Measurements from ENCODE around the gene CERS4.
"Not testable (repeated sequence)": the region's sequence is repeated elsewhere in the genome, so short reads cannot be mapped to it uniquely, and the experiment has no call there.

The CERS4 gene

DNA sequence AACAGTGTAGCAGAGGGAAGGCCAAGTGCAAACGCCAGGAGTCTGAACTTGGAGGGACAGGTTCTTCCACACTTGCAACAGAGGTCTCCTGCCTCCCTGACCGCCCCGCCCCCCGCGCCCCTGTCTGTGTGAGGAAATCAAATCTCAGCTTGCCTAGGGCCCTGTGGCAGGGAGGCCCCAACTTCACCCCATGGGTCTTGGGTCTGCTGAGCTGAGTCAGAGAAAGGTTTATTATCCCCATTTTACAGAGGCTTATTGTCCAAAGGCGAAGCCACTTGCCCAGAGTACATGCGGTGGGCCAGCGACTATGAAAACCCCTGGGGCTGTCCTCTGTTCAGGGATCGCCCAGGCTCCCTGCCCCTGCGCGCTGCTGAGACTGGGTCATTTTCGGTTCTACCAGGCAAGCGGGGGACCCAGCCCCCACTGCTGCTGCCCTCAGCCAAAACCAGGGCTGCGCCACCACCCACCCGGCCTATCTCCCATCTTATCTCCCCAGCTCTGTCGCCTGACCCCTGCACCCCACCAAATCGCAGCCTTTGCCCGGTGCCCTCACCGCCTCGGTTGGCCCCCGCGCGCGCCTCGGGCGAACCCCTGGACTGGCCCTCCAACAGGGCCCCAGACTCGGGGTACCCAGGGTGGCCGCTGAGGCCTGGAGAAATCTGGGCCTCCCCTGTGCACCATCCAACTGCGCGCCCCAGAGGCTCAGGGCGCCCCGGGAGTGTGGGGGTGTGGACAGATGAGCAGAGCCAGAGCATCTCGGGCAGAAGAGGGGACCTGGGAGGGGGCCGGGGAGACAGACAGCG, 850 bp upstream of the CERS4 start:
- H3K27ac ChIP-seq: peak overlapping the region in 19 of 21 experiments; percentile 6 to 94 (median 85)
- peak overlapping the region; percentile 60 to 90 (median 77) for H3K4me3 ChIP-seq

DNA sequence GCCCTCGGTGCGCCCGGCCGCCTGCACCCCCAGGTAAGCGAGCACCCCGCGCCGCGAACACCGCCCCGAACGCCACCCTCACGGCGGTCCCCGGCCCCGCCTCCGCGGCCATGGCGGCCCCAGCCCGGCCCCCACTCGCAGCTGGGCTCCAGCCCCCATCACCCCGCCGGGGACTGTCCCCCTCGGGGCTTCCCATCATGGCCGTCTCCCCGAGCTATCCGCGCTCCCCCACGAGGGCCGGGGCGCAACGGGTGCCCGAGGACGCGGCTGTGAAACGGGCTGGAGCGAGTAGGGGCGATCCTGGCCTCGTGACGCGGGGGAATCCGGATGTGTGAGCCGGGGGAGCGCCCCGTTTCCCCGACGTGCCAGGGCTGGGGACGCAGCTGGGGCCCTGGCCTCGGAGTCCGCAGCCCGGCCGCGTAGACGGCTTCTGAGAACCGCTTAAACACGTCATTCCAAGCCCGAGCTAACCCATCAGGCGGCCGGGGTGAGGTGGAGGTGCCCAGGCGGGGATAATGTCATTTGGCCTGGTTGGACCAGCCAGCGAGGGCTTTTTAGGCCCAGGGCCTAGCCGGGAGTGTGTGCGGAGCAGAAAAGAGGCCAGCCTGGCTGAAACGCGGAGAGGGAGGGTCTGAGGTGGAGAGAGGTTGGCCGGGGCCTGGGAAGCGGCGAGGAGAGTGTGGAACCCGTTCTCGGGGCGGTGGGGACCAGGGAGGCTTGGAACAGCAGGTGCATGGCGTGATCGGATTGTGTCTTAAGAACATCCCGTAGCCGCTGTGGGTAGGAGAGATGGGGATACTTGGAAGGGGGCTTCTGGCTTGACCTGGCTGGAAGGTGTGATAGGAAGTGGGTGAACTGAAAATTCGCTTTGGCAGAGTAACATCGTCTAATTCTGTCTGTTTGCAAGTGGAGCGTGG, 550 bp downstream of the CERS4 start:
- Histone ChIP-seq H3K4me3 (peak overlapping the region; percentile 60 to 90 (median 77)), H3K27ac (peak overlapping the region; percentile 6 to 94 (median 85))

DNA sequence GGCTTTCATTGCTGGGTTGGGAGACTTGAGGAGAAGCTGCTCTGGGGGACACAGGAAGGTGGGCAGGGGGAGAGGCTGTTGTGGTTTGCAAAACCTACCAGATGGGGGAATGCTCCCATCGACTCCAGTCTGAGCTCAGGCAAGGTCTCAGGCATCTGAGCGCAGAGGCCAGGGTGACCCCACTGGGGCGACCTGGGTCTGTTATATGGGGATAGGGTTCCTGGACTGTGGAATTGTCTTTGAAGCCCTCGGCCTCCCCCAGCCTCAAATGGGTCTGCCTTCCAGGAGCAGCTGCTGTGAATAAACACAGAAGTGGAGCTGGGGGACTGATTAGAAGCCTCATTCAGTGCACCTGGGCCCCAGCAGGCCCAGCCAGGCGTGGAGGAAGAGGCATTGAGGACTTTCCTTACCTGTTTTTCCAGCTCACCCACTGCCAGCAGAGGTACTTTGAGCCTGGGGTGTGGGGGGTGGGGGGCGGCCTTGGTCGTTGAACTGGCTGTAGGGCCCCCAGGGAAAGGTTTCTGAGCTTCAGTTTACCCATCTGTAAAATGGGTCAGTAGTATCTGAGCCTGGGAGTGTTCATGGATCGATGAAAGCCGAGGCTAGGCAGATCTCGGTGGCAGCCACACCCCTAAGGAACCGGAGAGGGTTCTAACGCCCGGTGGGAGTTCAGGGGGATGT, 1.4 kb downstream of the CERS4 start:
- H3K4me3 ChIP-seq: peak overlapping the region; percentile 60 to 90 (median 77)
- H3K27ac ChIP-seq: peak overlapping the region in 15 of 21 experiments; percentile 55 to 94 (median 87)

DNA sequence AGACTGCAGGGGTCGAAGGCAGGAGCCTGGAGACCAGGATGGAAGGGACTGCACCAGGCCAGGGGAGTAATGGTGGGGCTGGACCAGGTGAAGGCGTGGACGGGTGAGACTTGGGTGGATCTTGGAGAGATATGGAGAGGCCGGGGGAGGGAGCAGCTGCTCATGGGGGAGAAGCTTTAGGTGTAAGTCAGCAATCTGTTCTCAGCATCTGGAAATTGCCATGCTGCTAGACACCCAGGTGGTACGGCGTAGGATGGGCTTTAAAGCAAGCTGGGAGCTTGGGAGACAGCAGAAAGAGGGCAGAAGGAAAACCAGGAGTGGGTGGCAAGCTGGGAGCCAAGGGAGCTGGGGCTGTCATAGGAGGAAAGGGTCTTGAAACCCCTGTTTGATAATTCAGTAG, 3.0 kb downstream of the CERS4 start:
- no peak overlapping the region for H3K27ac ChIP-seq
- no peak overlapping the region for H3K4me3 ChIP-seq

DNA sequence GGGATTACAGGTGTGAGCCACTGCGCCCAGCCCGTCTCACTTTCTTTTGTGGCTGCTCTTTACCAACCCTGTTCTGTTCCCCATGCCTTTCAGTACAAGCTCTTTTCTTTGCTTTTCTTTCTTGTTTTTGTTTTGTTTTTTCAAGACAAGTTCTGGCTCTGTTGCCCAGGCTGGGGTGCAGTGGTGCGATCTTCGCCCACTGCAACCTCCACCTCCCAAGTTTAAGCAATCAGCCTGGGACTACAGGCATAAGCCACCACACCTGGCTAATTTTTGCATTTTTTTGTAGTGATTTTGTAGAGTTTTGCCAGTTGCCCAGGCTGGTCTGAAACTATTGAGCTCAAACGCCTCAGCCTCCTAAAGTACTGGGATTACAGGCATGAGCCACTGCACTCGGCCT, 3.7 kb downstream of the CERS4 start:
- no peak overlapping the region for H3K4me3 ChIP-seq
- H3K27ac ChIP-seq: peak overlapping the region in 1 of 21 experiments; percentile 25

DNA sequence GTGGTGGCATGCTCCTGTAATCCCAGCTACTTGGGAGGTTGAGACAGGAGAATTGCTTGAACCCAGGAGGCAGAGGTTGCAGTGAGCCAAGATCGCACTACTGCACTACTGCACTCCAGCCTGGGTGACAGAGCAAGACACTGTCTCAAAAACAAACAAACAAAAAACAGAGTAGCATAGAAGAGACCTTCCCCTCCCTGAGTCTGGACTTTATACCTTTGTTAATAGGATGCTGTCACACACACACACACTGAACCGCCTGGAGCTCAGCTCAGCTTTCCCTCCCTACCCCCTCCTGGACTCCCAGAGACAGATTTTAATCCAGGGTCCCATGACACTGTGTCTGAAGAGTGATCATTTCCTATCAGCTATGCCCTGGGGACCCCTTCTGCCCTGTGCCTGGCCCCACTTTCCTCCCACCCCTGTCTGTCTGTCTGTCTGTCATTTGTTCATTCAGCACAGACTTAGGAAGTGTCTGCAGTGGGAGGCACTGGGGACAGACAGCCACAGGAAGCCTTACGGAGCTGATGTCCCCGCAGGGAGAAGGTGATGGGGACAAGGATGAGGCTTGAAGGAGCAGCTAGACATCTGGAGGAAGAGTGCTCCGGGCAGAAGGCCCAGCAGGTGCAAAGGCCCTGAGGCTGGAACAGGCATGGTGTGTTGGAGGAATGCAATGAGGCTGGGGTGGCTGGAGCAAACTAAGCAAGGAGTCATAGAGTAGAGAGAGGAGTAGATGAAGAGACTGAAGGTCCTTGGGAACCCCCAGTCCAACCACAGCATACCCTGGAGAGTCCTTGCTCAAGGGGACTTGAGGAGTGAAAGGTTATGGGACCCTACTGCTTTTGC, 4.9 kb downstream of the CERS4 start:
- no peak overlapping the region for H3K4me3 ChIP-seq
- no peak overlapping the region for H3K27ac ChIP-seq

DNA sequence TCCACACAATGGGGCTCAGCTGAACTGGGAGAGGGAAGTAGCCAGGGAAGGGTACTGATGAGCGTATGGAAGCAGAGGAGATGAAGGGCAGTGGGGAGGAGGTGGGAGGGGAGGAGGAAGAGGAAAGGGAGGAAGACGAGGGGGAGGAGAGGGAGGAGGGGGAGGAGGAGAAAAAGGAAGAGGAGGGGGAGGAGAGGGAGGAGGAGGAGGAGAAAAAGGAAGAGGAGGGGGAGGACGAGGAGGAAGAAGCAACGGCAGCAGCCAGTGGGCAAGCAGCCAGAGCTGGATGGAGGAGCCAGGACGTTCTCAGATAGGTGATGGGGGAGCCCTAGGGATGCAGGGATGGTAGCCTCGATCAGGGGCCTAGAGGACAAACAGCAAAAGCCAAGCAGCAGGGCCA, 5.6 kb downstream of the CERS4 start:
- Histone ChIP-seq H3K4me3 (no peak overlapping the region), H3K27ac (no peak overlapping the region)

DNA sequence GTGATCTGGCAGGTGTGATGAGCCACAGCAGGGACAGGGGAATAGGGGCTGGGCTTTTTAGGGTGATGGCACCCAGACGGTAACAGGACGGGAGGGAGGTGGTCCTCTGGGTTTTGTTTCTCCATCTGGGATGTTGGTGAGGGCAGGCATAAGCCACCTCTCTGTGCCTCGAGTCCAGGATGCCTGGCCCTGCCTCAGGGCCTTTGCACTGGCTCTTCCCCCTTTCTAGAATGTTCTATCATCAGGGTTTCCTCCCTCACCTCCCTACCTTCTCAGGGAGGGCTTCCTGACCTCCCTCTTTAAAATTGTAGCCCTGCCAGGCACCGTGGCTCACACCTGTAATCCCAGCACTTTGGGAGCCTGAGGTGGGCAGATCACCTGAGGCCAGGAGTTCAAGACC, 6.6 kb downstream of the CERS4 start:
- H3K27ac ChIP-seq: no peak overlapping the region
- no peak overlapping the region for H3K4me3 ChIP-seq

DNA sequence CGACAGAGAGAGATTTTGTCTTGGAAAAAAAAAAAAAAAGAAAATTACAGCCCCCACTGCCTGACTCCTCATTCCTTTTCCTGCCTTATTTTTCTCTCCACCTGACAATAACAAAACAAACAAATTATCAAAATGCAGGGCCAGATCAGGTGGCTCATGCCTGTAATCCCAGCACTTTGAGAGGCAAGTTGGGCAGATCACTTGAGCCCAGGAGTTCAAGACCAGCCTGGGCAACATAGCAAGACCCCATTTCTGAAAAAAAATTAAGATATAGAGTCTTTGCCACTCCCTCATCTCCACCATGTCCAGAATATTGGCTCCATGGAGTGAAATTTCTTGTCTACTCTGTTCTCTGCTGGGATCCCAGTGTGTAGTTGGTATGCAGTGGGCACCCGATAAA, 7.2 kb downstream of the CERS4 start:
- no peak overlapping the region for H3K27ac ChIP-seq
- H3K4me3 ChIP-seq: no peak overlapping the region

DNA sequence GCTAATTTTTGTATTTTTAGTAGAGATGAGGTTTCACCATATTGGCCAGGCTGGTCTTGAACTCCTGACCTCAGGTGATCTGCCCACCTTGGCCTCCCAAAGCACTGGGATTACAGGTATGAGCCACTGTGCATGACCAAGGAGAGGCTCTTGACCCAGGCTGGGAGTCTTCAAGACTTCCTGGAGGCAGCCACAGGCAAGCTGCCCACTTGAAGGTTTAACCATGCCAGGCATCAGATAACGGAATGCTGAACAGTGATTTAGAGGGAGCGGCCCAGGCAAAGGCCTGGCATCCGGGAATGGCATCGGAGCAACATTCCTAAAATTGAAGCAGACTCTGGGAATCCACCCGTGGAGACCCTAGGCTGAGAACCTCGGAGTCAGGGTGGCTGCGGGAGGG, 9.0 kb downstream of the CERS4 start:
- H3K27ac ChIP-seq, H3K4me3 ChIP-seq: not testable (repeated sequence)

DNA sequence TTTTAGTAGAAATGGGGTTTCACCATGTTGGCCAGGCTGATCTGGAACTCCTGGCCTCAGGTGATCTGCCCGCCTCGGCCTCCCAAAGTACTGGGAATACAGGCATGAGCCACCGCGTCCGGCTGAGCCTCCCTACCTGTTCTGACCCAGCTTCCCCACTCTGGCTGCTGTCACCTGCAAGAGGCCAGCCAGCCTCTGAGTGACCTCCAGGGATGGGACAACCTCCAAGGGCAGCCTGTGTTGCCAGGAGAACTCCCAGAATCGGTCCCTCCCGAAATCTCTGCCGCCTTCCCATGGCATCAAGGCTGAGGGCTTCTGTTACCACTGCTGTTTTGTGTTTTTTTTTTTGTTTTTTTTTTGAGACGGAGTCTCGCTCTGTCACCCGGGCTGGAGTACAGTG, 11.3 kb downstream of the CERS4 start:
- H3K27ac ChIP-seq: no peak overlapping the region
- no peak overlapping the region for H3K4me3 ChIP-seq

DNA sequence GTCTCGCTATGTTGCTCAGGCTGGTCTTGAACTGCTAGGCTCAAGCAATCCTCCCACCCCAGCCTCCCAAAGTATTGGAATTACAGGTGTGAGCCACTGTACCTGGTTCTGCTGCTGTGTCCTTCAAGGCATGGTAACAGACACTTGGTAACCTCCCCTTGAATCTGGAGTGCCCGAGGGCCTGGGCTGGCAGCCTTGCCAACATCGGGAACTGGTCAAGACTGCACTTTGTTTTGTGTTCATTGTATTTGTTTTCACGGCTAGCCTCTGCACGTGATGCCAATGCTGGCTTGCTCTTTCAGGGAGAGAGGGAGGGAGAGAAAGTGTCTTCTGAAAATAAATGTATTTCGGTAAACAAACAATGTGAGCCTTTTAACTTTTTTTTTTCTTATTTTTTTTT, 12.0 kb downstream of the CERS4 start:
- no peak overlapping the region for H3K4me3 ChIP-seq
- H3K27ac ChIP-seq: no peak overlapping the region

DNA sequence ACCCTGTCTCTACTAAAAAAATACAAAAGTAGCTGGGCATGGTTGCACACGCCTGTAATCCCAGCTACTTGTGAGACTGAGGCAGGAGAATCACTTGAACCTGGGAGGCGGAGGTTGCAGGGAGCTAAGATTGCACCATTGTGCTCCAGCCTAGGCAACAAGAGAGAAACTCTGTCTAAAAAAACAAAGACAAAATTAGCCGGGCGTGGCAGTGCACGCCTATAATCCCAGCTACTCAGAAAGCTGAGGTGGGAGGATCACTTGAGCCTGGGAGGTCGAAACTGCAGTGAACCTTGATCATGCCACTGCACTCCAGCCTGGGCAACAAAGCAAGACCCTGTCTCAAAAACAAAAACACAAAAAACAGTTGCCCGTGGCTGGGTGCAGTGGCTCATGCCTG, 14.3 kb downstream of the CERS4 start:
- peak overlapping the region in 3 of 21 experiments; percentile 19 to 76 (median 75) for H3K27ac ChIP-seq
- H3K4me3 ChIP-seq: not testable (repeated sequence)

DNA sequence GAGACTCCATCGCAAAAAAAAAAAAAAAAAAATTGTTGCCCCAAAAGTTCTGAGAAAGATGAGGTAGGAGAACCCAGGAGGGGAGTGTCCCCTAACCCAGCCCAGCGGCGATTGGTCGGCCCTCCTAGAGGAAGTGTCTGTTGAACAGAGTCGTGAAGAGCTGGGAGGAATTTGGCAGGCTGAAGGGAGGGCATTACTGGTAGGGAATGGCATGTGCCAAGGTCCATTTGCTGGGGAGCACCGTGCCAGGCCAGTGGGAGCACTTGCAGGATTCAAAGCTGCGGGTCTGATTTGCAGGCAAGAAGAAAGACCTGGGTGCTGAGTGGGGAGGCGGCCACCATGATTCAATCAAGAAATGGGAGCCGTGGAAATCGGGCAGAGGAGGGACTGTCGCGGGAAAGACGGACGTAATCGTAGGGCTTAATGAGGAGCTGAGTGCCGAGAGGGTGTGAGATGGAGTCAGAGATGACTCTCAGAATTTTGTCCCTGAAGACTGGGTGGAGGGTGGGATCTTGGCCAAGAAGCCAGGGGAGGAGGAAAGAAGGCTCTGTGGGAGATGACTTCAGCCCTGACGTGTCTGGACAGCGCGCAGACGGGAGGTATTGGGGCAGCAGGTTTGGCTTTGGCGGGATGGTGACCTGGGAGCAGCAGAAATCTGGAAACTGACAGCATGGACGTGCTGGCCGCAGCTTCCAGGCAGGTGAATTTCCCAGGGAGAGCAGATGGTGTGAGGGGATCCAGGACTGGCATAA, 15.4 kb downstream of the CERS4 start:
- H3K27ac ChIP-seq: peak overlapping the region in 14 of 21 experiments; percentile 21 to 76 (median 58)

DNA sequence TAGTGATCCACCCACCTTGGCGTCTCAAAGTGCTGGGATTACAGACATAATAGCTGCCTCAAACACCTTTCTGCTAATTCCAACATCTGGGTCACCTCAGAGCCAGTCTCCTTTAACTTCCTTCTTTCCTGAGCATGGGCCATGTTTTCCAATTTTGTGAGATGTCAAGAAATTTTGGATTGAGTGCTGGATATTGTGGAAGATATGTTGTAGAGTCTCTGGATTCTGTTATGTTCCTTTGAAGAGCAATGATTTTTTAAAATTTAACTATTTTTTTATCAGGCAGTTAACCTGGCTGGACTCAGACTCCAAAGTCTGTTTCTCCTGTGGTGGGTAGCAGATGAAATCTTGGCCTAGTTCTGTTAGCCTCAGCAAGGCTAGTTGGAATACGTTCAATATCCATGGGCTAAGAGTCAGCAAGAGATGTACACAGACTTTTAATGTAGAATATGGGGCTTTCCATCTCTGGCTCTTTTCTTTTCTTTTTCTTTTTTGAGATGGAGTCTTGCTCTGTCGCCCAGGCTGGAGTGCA, 22.0 kb downstream of the CERS4 start:
- Histone ChIP-seq H3K27ac (no peak overlapping the region), H3K4me3 (no peak overlapping the region)

More for the DNA sequence above, 15.4 kb downstream of the CERS4 start:
- H3K4me3 ChIP-seq: no peak overlapping the region

DNA sequence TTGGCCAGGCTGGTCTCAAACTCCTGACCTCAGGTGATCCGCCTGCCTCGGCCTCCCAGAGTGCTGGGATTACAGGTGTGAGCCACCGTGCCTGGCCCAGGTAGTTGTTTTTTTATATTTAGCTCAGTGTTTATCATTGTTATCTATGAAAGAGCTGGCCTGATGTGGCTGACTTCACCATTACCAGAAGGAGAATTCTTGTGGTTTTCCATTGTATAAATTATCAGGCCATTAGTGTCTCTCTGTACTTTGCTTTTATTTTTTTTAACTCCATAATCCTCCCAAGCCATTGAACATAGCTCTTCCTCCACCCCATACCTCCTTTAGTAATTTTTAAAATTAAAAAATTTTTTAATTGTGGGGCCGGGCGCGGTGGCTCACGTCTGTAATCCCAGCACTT, 24.2 kb downstream of the CERS4 start:
- H3K4me3 ChIP-seq: no peak overlapping the region
- no peak overlapping the region for H3K27ac ChIP-seq

DNA sequence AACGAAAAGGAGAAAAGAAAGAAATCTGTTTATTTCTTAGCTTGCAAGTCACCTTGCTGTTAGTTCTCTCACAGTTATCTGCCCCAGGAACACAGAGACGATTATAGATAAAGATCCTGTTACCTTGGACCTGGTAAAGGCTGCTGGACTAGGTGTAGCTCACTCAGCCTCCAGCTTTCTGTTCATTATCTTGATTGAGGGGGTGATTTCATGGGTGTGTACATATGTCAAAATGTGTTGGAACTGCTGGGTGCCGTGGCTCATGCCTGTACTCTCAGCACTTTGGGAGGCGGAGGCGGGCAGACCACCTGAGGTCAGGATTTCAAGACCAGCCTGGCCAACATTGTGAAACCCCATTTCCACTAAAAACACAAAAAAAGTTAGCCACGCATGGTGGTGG, 27.9 kb downstream of the CERS4 start:
- H3K4me3 ChIP-seq: no peak overlapping the region
- H3K27ac ChIP-seq: peak overlapping the region in 9 of 21 experiments; percentile 26 to 84 (median 72)

DNA sequence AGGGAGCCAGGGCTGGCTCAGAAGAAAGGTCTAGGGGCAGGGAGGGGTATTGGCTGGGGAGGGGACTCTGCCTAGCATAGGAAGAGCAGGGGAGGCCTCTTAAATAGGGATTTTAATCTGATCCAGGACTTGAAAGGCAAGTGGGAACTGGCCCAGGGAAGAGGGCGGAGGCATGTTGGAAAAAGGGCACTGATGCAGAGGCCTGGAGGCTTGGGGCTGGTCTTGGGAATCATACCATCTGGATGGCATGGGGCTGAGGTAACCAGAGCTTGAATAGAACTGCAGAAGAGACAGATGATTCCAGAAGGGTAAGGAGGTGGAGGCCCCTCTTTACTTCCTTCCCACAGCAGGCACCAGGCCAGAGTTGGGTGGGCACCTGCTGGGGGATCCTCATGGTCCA, 29.1 kb downstream of the CERS4 start:
- peak overlapping the region in 17 of 21 experiments; percentile 9 to 84 (median 72) for H3K27ac ChIP-seq
- H3K4me3 ChIP-seq: no peak overlapping the region

Measured in skin epidermis (tissue), 12 donors.